22Rv1 (cell line): ENCODE data around the gene CXCL12.

Source experiments
- CTCF ChIP-seq: fragments of 450-650 bp; IDR thresholded peaks from 2 replicates; pipeline ENCODE4 v1.5.1; 2017; ENCODE audit warnings: mild to moderate bottlenecking
- ZFX ChIP-seq: fragments of 450-650 bp; IDR thresholded peaks from 2 replicates; pipeline ENCODE4 v1.6.1; 2017; ENCODE audit warnings: antibody characterized with exemption, borderline replicate concordance

GRCh38 chr10:44427479-44427878, 42.6 kb upstream of the CXCL12 start:
- TF ChIP-seq CTCF = no peak
- no peak for TF ChIP-seq ZFX
